SH-SY5Y (cell line): ENCODE data around the gene MGMT.

Source experiments
- GATA2 ChIP-seq: IDR thresholded peaks from 2 replicates; pipeline ENCODE4 v1.6.1; 2011; ENCODE audit warnings: mild to moderate bottlenecking, low read depth, low read length
- GATA3 ChIP-seq: IDR thresholded peaks from 2 replicates; pipeline ENCODE4 v1.6.1; 2011; ENCODE audit warnings: low read depth, mild to moderate bottlenecking, low read length, moderate library complexity

Gene MGMT

GRCh38 chr10:129445436-129446182 is 21.4 kb upstream of the MGMT start:
- TF ChIP-seq GATA2 = no peak
- TF ChIP-seq GATA3 = no peak

DNA sequence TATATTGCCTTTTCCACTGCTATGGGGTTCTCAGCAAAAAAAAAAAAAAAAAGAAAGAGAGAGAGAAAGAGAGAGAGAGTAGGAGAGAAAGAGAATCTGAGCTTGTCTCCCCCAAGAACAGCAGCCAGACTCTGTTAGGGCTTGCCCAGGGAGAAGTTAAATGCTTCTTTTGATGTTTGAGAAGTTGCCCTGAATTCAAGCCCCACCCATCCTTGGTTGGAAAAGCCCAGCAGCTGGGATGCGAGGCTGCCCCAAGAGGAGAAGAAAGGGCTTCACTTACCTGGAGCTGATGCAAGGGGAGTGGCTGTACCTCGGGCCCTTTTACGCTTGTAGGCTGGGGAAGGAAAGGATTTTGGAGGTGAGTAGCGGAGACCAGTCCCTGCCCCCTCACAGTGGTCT is 20.9 kb upstream of the MGMT start:
- TF ChIP-seq GATA2 (no peak), GATA3 (no peak)

GRCh38 chr10:129447486-129447885 is 19.6 kb upstream of the MGMT start:
- TF ChIP-seq GATA2 (no peak), GATA3 (no peak)

DNA sequence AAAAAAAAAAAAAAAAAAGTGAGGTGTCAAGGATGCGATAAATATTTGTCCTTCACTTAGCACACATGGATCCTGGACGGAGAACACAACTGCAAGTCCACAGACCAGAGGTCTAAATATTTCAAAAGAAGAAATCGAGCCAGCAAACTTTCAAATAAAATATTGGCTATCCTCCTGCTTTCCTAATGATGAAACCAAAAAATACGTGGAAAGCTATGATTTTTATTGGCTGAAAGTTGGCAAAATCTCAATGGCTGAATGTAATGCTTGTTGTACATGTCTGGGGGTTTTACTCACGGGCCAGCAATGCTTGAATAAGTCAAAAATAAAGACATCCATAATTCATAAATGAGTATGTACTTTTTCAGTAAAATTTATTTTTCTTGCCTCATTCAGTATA is 19.0 kb upstream of the MGMT start:
- TF ChIP-seq GATA2 (no peak), GATA3 (no peak)

- TF ChIP-seq GATA3 (no peak), GATA2 (no peak)
These were observed 18.5 kb upstream of the MGMT start for GRCh38 chr10:129448539-129448938.

GRCh38 chr10:129449893-129450292 is 17.1 kb upstream of the MGMT start:
- TF ChIP-seq GATA3 = no peak
- no peak for TF ChIP-seq GATA2

- no peak for TF ChIP-seq GATA2
- no peak for TF ChIP-seq GATA3
These were observed 16.6 kb upstream of the MGMT start for GRCh38 chr10:129450391-129450790.

GRCh38 chr10:129455625-129456024 is 11.4 kb upstream of the MGMT start:
- no peak for TF ChIP-seq GATA2
- no peak for TF ChIP-seq GATA3

GRCh38 chr10:129459762-129460539 is 7.1 kb upstream of the MGMT start:
- TF ChIP-seq GATA3 (no peak), GATA2 (no peak)

DNA sequence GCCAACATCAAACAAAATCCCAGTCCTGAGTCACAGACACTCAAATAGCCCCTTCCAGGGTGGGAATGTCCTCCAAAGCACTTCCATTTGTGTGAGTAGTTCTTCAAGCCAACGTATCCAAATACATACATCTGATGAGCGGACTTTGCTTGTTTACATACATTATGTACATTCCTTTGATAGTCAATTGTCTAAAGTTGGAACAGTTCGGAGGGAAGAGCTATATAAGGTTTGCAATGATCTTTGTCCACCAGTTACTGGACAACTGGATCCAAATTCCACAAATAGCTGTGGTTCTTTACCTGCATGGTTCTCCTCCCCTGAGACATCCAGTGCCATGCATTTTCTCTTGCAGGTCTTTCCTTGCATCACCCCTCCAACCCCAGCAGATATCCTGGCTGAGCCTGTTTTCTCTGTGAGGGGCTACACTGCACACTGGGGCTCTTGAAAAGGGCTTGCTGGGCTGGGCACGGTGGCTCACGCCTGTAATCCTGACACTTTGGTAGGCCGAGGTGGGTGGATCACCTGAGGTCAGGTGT is 4.7 kb upstream of the MGMT start:
- no peak for TF ChIP-seq GATA2
- no peak for TF ChIP-seq GATA3

GRCh38 chr10:129464251-129464650 is 2.8 kb upstream of the MGMT start:
- TF ChIP-seq GATA3 (no peak), GATA2 (no peak)

- TF ChIP-seq GATA2 = no peak
- no peak for TF ChIP-seq GATA3
These were observed 992 bp upstream of the MGMT start for GRCh38 chr10:129465796-129466702.

DNA sequence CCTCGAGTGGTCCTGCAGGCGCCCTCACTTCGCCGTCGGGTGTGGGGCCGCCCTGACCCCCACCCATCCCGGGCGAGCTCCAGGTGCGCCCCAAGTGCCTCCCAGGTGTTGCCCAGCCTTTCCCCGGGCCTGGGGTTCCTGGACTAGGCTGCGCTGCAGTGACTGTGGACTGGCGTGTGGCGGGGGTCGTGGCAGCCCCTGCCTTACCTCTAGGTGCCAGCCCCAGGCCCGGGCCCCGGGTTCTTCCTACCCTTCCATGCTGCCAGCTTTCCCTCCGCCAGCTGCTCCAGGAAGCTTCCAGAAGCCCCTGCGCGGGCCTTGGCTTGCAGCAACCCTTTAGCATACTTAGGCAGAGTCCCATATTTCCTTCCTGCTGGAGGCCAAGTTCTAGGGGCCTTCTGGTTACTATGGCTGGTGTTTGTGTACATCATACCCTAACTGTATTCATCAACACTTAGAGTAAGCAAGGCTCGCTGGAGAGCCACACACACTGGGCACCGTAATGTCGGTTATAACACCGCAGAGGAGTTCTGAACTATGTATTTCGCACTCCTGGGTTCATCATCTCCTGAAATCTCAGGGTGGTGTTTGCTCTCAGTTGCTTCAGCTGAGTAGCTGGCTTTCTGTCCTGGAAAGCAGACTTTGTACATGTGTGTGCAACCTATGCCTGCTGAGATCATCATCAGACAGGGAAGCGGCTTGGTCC is 471 bp downstream of the MGMT start:
- TF ChIP-seq GATA3 = no peak

GRCh38 chr10:129468187-129468586 is 1.1 kb downstream of the MGMT start:
- TF ChIP-seq GATA2 = no peak
- no peak for TF ChIP-seq GATA3
